Smooth muscle cell (in vitro differentiated cells): Measurements from ENCODE around the gene NAT8L. TPM values are rescaled to one million over a fixed set of nuclear protein-coding genes. Genes with fewer than 3 reads are reported as not detected.

Source experiments
- DNase-seq: peaks from one replicate; lab custom pipeline; 2025; ENCODE audit not compliant: unreplicated experiment; lab: John Stamatoyannopoulos, UW
- H2AFZ ChIP-seq: fragments of 200-600 bp; sonication (generic); 2 replicates; pipeline ENCODE4 v1.6.0; 2016; ENCODE audit warnings: antibody characterized with exemption, low read depth, mild to moderate bottlenecking
- H3F3A ChIP-seq: fragments of 200-600 bp; sonication (generic); 2 replicates; pipeline ENCODE4 v1.6.0; 2017; ENCODE audit warnings: antibody characterized with exemption, low read depth
- H3K27ac ChIP-seq: fragments of 200-600 bp; sonication (generic); 2 replicates; pipeline ENCODE4 v1.5.1; 2016; ENCODE audit warnings: low read depth, mild to moderate bottlenecking
- H3K27me3 ChIP-seq: fragments of 200-600 bp; sonication (generic); 2 replicates; pipeline ENCODE4 v1.6.1; 2016; ENCODE audit warnings: low read depth, mild to moderate bottlenecking
- H3K36me3 ChIP-seq: fragments of 200-600 bp; sonication (generic); 2 replicates; pipeline ENCODE4 v1.5.1; 2016; ENCODE audit warnings: low read depth
- H3K4me1 ChIP-seq: fragments of 200-600 bp; sonication (generic); 2 replicates; pipeline ENCODE4 v1.5.1; 2016; ENCODE audit warnings: low read depth
- H3K4me2 ChIP-seq: fragments of 200-600 bp; sonication (generic); 2 replicates; pipeline ENCODE4 v1.6.0; 2016; ENCODE audit warnings: mild to moderate bottlenecking
- H3K4me3 ChIP-seq: fragments of 200-600 bp; sonication (generic); 2 replicates; pipeline ENCODE4 v1.5.1; 2016; ENCODE audit warnings: mild to moderate bottlenecking
- H3K79me2 ChIP-seq: fragments of 200-600 bp; sonication (generic); 2 replicates; pipeline ENCODE4 v1.6.0; 2016; ENCODE audit warnings: low read depth, mild to moderate bottlenecking
- H3K9ac ChIP-seq: fragments of 200-600 bp; sonication (generic); 2 replicates; pipeline ENCODE4 v1.6.0; 2016; ENCODE audit warnings: low read depth
- H3K9me3 ChIP-seq: fragments of 200-600 bp; sonication (generic); replicated peaks from 2 replicates; pipeline ENCODE4 v1.5.1; 2016; ENCODE audit warnings: low read depth
- H4K20me1 ChIP-seq: fragments of 200-600 bp; sonication (generic); 2 replicates; pipeline ENCODE4 v1.6.0; 2016; ENCODE audit warnings: low read depth
- WGBS: methylation state at CpG from one replicate; pipeline ENCODE4 v1.1.7; 2016; ENCODE audit warnings: low lambda C conversion rate; 5-methylcytosine and 5-hydroxymethylcytosine counted together
- polyA plus RNA-seq: library from polyadenylated mRNA; unstranded; fragments of >200 nt; fragmentation: Nextera tagmentation; extraction: Ambion mirVana; gene quantifications from 2 replicates; pipeline ENCODE4 v1.2.1, GENCODE V29; 2016
- total RNA-seq: library from RNA; depleted of rRNA; stranded (reverse); fragments of >200 nt; gene quantifications from 2 replicates; pipeline ENCODE4 v1.2.3, GENCODE V29; 2014
- TF ChIP-seq, protein P1 (sequence below): fragments of 200-600 bp; sonication (generic); IDR thresholded peaks from 2 replicates; pipeline ENCODE4 v1.5.1; 2017; ENCODE audit warnings: borderline replicate concordance, mild to moderate bottlenecking, antibody characterized with exemption; ENCODE audit not compliant: insufficient read depth, poor library complexity, severe bottlenecking

NAT8L gene
- total and polyA plus RNA-seq, 2 experiments from 2014 or later, result not detected

DNA sequence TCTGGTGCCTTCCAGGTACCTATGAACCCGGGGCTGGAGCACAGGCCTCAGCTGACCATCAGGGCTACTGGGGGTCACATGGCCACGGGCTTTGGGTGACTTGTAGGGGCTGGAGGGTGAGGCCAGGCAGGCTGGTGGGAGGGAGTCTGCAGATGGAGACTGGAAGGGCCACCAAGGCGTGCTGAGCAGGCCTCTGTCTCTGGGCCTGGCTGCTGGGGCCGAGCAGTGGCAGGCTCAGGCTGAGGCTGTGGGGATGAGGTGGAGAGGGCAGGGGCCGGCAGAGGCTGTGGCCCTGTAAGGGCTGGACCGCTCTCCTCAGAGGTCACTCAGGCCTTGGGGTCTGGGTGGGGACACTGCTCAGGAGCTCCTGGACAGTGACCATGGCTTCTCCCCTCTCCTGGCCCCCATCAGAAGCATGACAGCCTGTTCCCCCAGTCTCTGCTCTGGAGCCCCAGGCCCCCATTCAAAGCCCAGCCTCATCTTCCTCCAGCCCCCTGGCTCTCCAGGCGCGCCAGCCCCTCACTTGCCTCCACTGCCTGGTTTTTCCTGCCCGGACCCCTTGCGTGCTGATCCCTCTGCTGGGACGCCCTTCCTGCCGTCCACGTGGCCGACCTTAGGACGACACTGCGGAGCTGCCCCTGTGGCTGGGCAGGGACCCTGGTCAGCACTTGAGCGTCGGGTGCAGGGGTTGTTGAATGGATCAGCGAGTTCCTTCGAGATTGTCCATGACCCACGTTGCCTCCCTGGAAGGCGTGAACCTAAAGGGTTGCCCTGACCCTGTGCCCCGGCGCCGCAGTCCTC, 11.1 kb upstream of the NAT8L start:
- DNase-seq, result no peak
- Histone ChIP-seq H3K27ac (no peak overlapping the region), H3K4me2 (no peak overlapping the region), H4K20me1 (peaks cover 6% of the 10 kb centered on the region), H3K4me3 (no peak overlapping the region), H3K79me2 (no peaks in the 10 kb centered on the region), H2AFZ (no peak overlapping the region), H3K36me3 (no peaks in the 10 kb centered on the region), H3K9ac (no peak overlapping the region), H3K27me3 (peaks cover 6% of the 10 kb centered on the region), H3K9me3 (no peaks in the 10 kb centered on the region), H3K4me1 (no peaks in the 10 kb centered on the region), H3F3A (no peaks in the 10 kb centered on the region)
- WGBS, result 94% methylated on average over 22 of the region's 25 CpGs
- TF ChIP-seq, protein P1, sequence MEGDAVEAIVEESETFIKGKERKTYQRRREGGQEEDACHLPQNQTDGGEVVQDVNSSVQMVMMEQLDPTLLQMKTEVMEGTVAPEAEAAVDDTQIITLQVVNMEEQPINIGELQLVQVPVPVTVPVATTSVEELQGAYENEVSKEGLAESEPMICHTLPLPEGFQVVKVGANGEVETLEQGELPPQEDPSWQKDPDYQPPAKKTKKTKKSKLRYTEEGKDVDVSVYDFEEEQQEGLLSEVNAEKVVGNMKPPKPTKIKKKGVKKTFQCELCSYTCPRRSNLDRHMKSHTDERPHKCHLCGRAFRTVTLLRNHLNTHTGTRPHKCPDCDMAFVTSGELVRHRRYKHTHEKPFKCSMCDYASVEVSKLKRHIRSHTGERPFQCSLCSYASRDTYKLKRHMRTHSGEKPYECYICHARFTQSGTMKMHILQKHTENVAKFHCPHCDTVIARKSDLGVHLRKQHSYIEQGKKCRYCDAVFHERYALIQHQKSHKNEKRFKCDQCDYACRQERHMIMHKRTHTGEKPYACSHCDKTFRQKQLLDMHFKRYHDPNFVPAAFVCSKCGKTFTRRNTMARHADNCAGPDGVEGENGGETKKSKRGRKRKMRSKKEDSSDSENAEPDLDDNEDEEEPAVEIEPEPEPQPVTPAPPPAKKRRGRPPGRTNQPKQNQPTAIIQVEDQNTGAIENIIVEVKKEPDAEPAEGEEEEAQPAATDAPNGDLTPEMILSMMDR, result no peak

DNA sequence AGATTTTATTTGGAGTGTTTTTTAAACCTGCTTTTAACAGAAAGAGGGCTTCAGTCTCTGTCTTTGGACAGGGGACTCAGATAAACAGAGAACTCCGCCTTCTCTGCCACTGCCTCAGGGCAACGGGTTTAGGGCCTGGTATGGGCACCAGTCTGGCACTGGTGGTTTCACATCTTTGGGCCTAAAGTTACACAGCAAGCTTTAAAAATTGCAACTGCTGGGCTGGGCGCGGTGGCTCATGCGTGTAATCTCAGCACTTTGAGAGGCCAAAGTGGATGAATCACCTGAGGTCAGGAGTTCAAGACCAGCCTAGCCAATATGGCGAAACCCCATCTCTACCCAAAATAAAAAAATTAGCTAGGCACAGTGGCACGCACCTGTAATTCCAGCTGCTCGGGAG, 10.3 kb upstream of the NAT8L start:
- Histone ChIP-seq H3K79me2 (no peaks in the 10 kb centered on the region), H3K4me1 (no peaks in the 10 kb centered on the region), H3K9ac (no peak overlapping the region), H3F3A (no peaks in the 10 kb centered on the region), H3K9me3 (no peaks in the 10 kb centered on the region), H3K4me3 (no peak overlapping the region), H3K27me3 (peaks cover 6% of the 10 kb centered on the region), H3K4me2 (no peak overlapping the region), H2AFZ (no peak overlapping the region), H4K20me1 (no peaks in the 10 kb centered on the region), H3K27ac (no peak overlapping the region), H3K36me3 (no peaks in the 10 kb centered on the region)
- no peak for DNase-seq
- TF ChIP-seq, protein P1, result no peak
- 94% methylated on average over 8 of the region's 8 CpGs for WGBS

DNA sequence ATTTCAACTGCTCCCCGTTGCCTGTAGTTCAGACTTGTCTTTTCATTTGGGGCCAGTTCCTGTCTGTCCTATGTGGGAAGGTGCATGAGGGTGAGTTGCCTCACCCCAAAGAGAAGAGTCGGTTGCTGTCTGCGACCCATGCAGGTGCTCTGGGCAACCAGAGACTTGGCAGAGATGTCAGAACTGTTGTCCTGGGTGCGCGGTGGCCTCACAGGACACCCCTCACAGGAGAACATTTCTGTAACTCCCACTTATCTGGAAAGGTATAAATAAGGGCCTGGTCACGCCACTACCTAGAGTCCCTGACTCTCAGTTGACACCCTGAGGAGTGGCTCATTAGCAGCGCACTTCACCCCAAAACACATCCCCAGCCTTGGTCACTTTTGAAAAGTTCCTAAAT, 9.7 kb upstream of the NAT8L start:
- Histone ChIP-seq H3K9me3 (no peaks in the 10 kb centered on the region), H3K36me3 (no peaks in the 10 kb centered on the region), H3K4me1 (no peaks in the 10 kb centered on the region), H3K4me3 (no peak overlapping the region), H3K79me2 (no peaks in the 10 kb centered on the region), H2AFZ (no peak overlapping the region), H3K27ac (no peak overlapping the region), H3F3A (no peaks in the 10 kb centered on the region), H3K27me3 (peaks cover 6% of the 10 kb centered on the region), H4K20me1 (no peaks in the 10 kb centered on the region), H3K9ac (no peak overlapping the region), H3K4me2 (no peak overlapping the region)
- TF ChIP-seq, protein P1, result no peak
- DNase-seq, result no peak
- 93% methylated on average over 7 of the region's 7 CpGs for WGBS

DNA sequence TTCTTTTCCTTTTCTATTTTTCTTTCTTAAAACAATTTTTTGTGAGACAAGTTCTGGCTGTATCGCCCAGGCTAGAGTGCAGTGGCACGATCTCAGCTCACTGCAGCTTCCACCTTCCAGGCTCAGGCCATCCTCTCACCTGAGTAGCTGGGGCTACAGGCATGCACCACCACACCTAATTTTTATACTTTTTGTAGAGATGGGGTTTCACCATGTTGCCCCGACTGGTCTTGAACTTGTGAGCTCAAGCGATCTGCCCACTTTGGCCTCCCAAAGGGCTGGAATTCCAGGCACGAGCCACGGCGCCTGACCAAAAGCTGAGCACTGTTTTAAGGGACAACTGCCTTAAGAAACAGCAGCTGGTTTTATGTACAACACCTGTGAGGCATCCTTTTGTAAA, 9.3 kb upstream of the NAT8L start:
- WGBS, result 89% methylated on average over 7 of the region's 7 CpGs
- no peaks in the 10 kb centered on the region for H3K36me3 ChIP-seq

More for the DNA sequence above, 9.3 kb upstream of the NAT8L start:
- no peaks in the 10 kb centered on the region for H3F3A ChIP-seq
- H3K9me3 ChIP-seq, result no peaks in the 10 kb centered on the region
- H3K27ac ChIP-seq, result no peak overlapping the region
- TF ChIP-seq, protein P1, result no peak
- no peak overlapping the region for H2AFZ ChIP-seq
- no peaks in the 10 kb centered on the region for H3K4me1 ChIP-seq
- no peak for DNase-seq
- peaks cover 6% of the 10 kb centered on the region for H3K27me3 ChIP-seq
- H3K4me3 ChIP-seq, result no peak overlapping the region
- no peak overlapping the region for H3K9ac ChIP-seq
- no peaks in the 10 kb centered on the region for H4K20me1 ChIP-seq
- H3K4me2 ChIP-seq, result no peak overlapping the region
- H3K79me2 ChIP-seq, result no peaks in the 10 kb centered on the region
